Gastroesophageal sphincter (tissue), 3 donors: ENCODE results near the gene ZNF491.

Source experiments
- EP300 ChIP-seq: sonication (generic); formaldehyde crosslinking; IDR thresholded peaks from one replicate; pipeline ENCODE4 v1.6.1; 2017; ENCODE audit warnings: antibody characterized with exemption, mild to moderate bottlenecking
- POLR2A ChIP-seq, 2 donors: fragments of 450-650 bp; IDR thresholded peaks; one replicate each; pipeline ENCODE4 v1.6.1; 2017; ENCODE audit warnings: antibody characterized with exemption in 2 of 2, mild to moderate bottlenecking in 2 of 2, moderate library complexity in 1 of 2
- TF ChIP-seq, protein P1 (sequence below), 4 experiments: fragments of 200-600 bp in 2 of 4; fragments of 450-650 bp in 2 of 4; sonication (generic) in 1 of 4; IDR thresholded peaks; one replicate each; pipeline ENCODE4 v1.5.1; 2017 to 2019; ENCODE audit warnings: antibody characterized with exemption in 4 of 4, mild to moderate bottlenecking in 2 of 4, moderate library complexity in 2 of 4

- TF ChIP-seq, protein P1, sequence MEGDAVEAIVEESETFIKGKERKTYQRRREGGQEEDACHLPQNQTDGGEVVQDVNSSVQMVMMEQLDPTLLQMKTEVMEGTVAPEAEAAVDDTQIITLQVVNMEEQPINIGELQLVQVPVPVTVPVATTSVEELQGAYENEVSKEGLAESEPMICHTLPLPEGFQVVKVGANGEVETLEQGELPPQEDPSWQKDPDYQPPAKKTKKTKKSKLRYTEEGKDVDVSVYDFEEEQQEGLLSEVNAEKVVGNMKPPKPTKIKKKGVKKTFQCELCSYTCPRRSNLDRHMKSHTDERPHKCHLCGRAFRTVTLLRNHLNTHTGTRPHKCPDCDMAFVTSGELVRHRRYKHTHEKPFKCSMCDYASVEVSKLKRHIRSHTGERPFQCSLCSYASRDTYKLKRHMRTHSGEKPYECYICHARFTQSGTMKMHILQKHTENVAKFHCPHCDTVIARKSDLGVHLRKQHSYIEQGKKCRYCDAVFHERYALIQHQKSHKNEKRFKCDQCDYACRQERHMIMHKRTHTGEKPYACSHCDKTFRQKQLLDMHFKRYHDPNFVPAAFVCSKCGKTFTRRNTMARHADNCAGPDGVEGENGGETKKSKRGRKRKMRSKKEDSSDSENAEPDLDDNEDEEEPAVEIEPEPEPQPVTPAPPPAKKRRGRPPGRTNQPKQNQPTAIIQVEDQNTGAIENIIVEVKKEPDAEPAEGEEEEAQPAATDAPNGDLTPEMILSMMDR (IDR thresholded peaks at IDR 0.05): no peak
- TF ChIP-seq EP300 (no peak), POLR2A (IDR thresholded peaks at IDR 0.05) (no peak)
Measured at GRCh38 chr19:11806354-11807098, 8.2 kb downstream of the ZNF491 start.
